Fibroblast of pulmonary artery (primary cell): ENCODE results near the gene MARCHF9.
"Not testable (repeated sequence)": the region's sequence is repeated elsewhere in the genome, so short reads cannot be mapped to it uniquely, and the experiment has no call there.

ENCODE experiments used
- DNase-seq: peaks from one replicate; pipeline ENCODE4 v3.0.0-alpha.2; 2010; ENCODE audit warnings: low read depth
- H3K4me3 ChIP-seq: replicated peaks from 2 replicates; pipeline ENCODE4 v1.5.1; 2011; ENCODE audit warnings: low read depth, mild to moderate bottlenecking, control low read depth, low read length, moderate library complexity
- CTCF ChIP-seq: IDR thresholded peaks from 2 replicates; pipeline ENCODE4 v1.5.1; 2011; ENCODE audit warnings: mild to moderate bottlenecking, control low read depth, low read length, inconsistent platforms; ENCODE audit errors: missing control alignments

Gene MARCHF9

GRCh38 chr12:57767876-57768275 is 13.0 kb downstream of the MARCHF9 start:
- no peak for TF ChIP-seq CTCF
- no peak for DNase-seq

GRCh38 chr12:57769594-57769993 is 14.7 kb downstream of the MARCHF9 start:
- TF ChIP-seq CTCF = no peak
- no peak overlapping the region for H3K4me3 ChIP-seq
- DNase-seq = no peak

More at GRCh38 chr12:57767876-57768275, 13.0 kb downstream of the MARCHF9 start:
- H3K4me3 ChIP-seq = no peak overlapping the region

- DNase-seq = no peak
- no peak for TF ChIP-seq CTCF
- no peak overlapping the region for H3K4me3 ChIP-seq
Observed at GRCh38 chr12:57770734-57771133, 15.8 kb downstream of the MARCHF9 start.

- TF ChIP-seq CTCF = no peak
- peak overlapping the region; percentile 91 for H3K4me3 ChIP-seq
- peak; percentile 91 for DNase-seq
Observed at GRCh38 chr12:57771236-57771872, 16.5 kb downstream of the MARCHF9 start.

- H3K4me3 ChIP-seq = peak within 1 kb of the TSS; percentile 91
- TF ChIP-seq CTCF = no peak
- peak; percentile 97 for DNase-seq
Observed at GRCh38 chr12:57771873-57772428, 17.0 kb downstream of the MARCHF9 start, which contains the start of gene METTL1. Gene METTL1 (minus strand): TSS chr12:57772105. CDS start chr12:57772083, 22 bp downstream.

GRCh38 chr12:57772429-57773322 is 17.8 kb downstream of the MARCHF9 start, which contains the start of gene EEF1AKMT3:
Gene EEF1AKMT3 (plus strand): TSS chr12:57772614. CDS start chr12:57772725, 111 bp downstream.
- DNase-seq = peak; percentile 40
- H3K4me3 ChIP-seq = peak within 1 kb of the TSS; percentile 91
- no peak for TF ChIP-seq CTCF

GRCh38 chr12:57774634-57775033 is 19.7 kb downstream of the MARCHF9 start:
- not testable (repeated sequence) for H3K4me3 ChIP-seq, DNase-seq
